Effector memory CD8-positive, alpha-beta T cell (primary cell): ENCODE data around the gene GABRD.

Experiments used
- ATAC-seq: fragments of 150-1000 bp; cut with Tn5 transposase; replicated peaks from 2 replicates; pipeline ENCODE4 v1.10.0; 2021; ENCODE audit warnings: mild to moderate bottlenecking, moderate library complexity
- DNase-seq, 3 experiments: peaks; one replicate each; pipeline ENCODE4 v3.0.0; 2021
- H3K27ac Mint-ChIP-seq, 2 donors: one replicate each; pipeline ENCODE4 v1.8.0; 2022; ENCODE audit warnings: mild to moderate bottlenecking in 2 of 2, mixed read lengths in 2 of 2, moderate library complexity in 2 of 2
- H3K27me3 Mint-ChIP-seq, 2 donors: one replicate each; pipeline ENCODE4 v1.8.0; 2022; ENCODE audit warnings: mixed read lengths in 2 of 2
- H3K36me3 Mint-ChIP-seq: one replicate; pipeline ENCODE4 v1.8.0; 2022; ENCODE audit warnings: mild to moderate bottlenecking, moderate library complexity, mixed read lengths; ENCODE audit not compliant: insufficient read depth
- H3K4me1 Mint-ChIP-seq, 2 donors: one replicate each; pipeline ENCODE4 v1.8.0; 2022; ENCODE audit warnings: low read depth in 2 of 2, mixed read lengths in 2 of 2
- H3K4me3 Mint-ChIP-seq, 2 donors: one replicate each; pipeline ENCODE4 v1.8.0; 2022; ENCODE audit warnings: mild to moderate bottlenecking in 2 of 2, mixed read lengths in 2 of 2, moderate library complexity in 2 of 2
- H3K9me3 Mint-ChIP-seq, 2 donors: one replicate each; pipeline ENCODE4 v1.8.0; 2022; ENCODE audit warnings: mixed read lengths in 2 of 2

Gene GABRD

DNA sequence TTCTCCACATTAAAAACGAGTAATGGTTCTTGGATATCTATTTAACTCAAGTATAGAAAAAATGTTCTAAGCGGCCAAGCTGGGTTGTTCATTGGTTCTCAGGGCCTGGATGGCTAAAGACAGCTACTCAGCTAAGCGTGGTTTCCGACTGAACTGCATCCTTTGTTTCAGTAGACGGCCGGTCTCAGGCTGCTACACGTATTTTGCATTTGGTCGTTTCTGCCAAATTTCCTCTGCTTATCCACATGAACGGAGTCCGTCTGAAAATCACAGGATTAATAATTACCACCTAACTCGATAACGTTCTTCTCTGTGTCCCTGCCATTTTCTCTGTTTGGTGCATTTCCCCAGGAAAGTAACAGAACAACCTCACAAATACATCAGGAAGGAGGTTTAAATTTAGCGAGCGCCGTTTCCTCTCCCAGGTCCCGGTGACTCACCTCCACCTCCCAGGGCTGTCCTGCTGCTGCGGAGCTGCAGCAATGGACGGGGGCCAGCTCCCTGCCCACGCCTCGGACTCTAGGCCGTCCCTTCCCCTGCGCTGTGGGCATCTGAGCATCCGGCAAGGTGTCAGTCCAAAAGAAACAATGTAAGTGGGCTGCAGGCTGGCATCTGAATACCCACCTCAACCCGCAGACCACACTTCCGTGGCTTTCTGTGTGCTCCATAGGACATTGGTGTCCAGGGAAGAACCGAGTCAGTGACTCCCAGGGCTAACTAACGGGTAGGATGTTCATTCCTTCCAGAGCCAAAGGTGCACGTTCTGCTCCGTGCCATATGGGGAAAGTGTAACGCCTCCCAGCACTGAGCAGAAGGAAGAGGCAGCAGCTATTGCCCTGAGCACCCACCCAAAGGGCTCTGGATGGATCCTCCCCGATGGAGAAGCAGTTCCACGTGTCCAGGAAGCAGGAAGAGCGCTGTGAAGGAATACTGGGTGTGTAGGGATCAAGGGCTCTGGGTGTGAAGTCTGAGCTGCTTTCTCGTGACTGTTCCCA, 4.1 kb upstream of the GABRD start:
- DNase-seq (no peak), ATAC-seq (no peak)
- no peaks in the 10 kb centered on the region for H3K9me3 Mint-ChIP-seq
- H3K27me3 Mint-ChIP-seq: peaks cover 52 to 70% of the 10 kb centered on the region in 2 donors
- peaks cover 3% of the 10 kb centered on the region for H3K36me3 Mint-ChIP-seq
- H3K4me3 Mint-ChIP-seq: no peak overlapping the region
- H3K4me1 Mint-ChIP-seq: peaks cover 3 to 5% of the 10 kb centered on the region in 2 donors
- no peak overlapping the region for H3K27ac Mint-ChIP-seq

DNA sequence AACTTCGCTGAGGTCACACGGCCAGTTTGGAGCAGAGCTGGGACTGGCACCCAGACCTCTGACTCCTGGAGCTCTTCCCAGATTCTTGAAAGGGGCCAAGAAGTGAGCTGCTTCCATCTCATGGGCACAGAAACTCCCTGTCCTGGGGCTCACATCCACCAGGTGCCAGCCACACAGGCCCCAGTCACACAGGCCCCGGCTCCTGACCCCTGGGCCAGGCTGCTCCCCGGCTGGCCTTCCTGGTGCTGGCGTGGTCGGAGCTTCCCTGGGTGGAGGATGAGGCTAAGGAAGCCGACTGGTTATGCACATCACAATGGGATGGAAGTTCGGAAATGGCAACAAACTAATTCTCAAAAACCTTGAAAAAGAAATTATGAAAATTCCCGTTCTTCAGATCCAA, 3.0 kb upstream of the GABRD start:
- no peak for DNase-seq
- ATAC-seq: no peak
- no peak overlapping the region for H3K27ac Mint-ChIP-seq
- H3K9me3 Mint-ChIP-seq: no peaks in the 10 kb centered on the region
- H3K27me3 Mint-ChIP-seq: peaks cover 63 to 80% of the 10 kb centered on the region in 2 donors
- H3K4me3 Mint-ChIP-seq: no peak overlapping the region
- peaks cover 5 to 7% of the 10 kb centered on the region in 2 donors for H3K4me1 Mint-ChIP-seq
- H3K36me3 Mint-ChIP-seq: peaks cover 3% of the 10 kb centered on the region

DNA sequence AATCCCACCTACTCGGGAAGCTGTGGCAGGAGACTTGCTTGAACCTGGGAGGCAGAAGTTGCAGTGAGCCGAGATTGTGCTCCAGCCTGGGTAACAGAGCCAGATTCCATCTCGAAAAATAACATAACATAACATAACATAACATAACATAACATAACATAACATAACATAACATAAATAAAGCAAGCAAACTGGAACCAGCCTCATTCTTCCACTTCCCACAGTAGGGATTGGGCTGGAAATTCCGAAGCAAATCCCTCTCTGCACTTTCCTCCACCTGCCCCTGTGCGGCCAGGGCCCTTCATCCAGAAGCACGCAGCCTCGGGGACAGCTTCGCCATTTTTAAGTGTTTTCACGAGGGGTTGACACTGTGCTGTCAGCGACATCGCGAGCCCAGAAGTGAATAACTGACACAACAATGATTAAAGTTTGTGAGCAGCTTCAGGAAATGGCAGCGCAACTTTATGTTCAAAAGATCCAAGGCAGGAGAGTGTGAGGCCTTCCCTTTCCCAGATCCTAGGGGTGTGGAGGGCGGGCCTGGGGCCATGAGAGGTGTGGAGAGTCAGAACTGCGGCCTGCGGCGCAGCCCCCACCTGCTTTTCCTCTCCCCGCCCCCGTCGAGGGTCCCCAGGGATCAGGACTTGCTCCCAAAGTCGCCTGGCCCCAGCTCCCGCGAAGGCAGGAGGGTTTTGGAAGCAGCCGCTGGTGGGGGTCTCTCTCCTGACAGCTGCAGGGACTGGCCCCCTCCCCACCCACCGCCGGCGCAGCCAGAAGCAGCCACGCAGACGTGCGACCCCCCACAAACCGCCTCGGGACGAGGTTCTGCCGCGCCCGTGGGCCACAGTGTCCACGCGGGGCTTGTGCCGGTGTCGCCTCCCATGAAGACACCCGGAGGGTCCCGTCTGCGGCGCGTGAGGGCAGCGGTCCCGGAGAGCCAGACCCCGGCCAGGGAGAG, 651 bp upstream of the GABRD start:
- Mint-ChIP-seq H3K4me1 (peaks cover 5 to 7% of the 10 kb centered on the region in 2 donors), H3K36me3 (peaks cover 3% of the 10 kb centered on the region), H3K27ac (peak overlapping the region in 1 of 2 donors; percentile 36), H3K4me3 (peak overlapping the region; percentile 54 to 65), H3K9me3 (no peaks in the 10 kb centered on the region), H3K27me3 (peaks cover 85 to 93% of the 10 kb centered on the region in 2 donors)
- no peak for DNase-seq
- no peak for ATAC-seq

DNA sequence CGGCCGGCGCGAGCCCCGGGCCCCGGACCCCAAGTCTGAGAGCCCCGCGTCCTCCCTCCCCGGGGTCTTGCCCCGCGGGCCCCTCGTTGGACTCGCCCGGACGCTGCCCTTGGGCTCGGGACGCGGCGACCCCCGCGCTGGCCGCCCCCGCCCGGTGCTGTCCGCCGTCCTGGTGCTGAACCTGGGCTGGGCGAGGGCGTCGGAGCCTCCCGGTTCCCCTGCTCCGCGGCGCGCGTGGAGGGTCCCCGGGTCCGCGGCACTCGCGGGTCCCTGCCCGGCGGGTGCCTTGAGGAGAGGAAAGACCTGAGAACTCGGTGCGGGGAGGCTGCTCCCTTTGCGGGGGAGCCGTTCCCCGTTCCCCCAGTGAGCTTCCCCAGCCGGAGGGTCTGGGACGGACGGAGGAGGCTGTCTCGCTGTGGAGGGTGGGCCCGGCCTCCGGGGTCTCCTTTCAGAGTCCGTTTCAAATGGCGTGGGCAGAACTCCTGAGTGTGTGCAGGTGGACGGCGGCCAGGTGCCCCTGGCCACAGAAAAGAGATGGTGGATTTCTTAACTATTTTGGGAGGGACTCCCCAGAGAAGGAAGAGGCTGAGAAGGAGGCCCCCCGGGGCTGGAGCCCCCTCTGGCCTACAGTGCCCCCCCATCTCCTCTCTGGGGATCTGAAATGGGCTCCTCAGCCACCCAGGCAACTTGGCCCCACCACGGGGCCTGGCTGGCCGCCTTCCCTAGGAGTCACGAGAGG, 595 bp downstream of the GABRD start:
- H3K27me3 Mint-ChIP-seq: peaks cover 84 to 91% of the 10 kb centered on the region in 2 donors
- no peak overlapping the region for H3K4me3 Mint-ChIP-seq
- ATAC-seq (peak; percentile 21), DNase-seq (no peak)
- peaks cover 5 to 7% of the 10 kb centered on the region in 2 donors for H3K4me1 Mint-ChIP-seq
- H3K36me3 Mint-ChIP-seq: peaks cover 3% of the 10 kb centered on the region
- H3K27ac Mint-ChIP-seq: no peak overlapping the region
- no peaks in the 10 kb centered on the region for H3K9me3 Mint-ChIP-seq

DNA sequence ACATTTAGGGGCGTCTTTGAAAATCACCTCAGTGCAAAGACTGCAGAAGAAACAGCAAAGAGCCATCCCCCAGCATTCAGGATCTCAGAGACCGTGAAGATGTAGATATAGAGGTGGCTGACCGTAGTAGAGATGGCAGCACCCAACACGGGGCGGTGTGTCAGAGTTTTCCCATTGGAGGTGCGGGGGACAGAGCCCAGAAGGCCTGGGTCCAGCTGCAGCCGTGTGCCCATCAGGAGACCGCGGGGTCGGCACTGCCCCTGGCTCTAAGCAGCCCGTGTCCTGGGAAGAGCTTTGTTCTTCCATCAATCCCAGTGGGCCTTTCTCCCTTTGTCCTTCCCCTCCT, 1.1 kb downstream of the GABRD start:
- Mint-ChIP-seq H3K36me3 (peaks cover 3% of the 10 kb centered on the region), H3K27ac (no peak overlapping the region), H3K4me1 (peaks cover 5 to 7% of the 10 kb centered on the region in 2 donors), H3K27me3 (peaks cover 79 to 86% of the 10 kb centered on the region in 2 donors), H3K9me3 (no peaks in the 10 kb centered on the region), H3K4me3 (no peak overlapping the region)
- no peak for DNase-seq
- ATAC-seq: no peak

DNA sequence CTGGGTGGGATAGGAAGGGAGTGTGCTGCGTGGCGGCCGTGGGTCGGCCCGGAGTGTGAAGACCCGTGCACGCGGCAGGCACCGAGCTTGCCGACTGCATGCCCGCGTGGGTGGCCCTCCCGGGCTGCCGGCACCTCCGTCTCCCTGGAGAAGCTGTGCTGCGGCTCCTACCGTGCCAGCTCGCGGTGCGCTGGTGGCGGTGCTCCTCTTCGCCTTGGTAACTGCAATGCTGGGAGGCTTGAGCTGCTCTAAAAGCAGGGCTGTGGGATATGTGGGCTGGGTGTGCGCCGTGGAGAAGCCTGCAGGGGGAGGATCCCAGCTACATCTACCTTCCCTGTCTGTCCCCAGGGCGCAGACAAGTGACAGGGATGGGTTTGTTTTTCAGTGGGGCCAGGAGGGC, 2.4 kb downstream of the GABRD start:
- Mint-ChIP-seq H3K4me1 (peaks cover 5 to 7% of the 10 kb centered on the region in 2 donors), H3K4me3 (peak overlapping the region in 1 of 2 donors; percentile 56), H3K27ac (no peak overlapping the region), H3K9me3 (no peaks in the 10 kb centered on the region), H3K36me3 (no peaks in the 10 kb centered on the region), H3K27me3 (peaks cover 66 to 73% of the 10 kb centered on the region in 2 donors)
- DNase-seq: no peak
- ATAC-seq: no peak

DNA sequence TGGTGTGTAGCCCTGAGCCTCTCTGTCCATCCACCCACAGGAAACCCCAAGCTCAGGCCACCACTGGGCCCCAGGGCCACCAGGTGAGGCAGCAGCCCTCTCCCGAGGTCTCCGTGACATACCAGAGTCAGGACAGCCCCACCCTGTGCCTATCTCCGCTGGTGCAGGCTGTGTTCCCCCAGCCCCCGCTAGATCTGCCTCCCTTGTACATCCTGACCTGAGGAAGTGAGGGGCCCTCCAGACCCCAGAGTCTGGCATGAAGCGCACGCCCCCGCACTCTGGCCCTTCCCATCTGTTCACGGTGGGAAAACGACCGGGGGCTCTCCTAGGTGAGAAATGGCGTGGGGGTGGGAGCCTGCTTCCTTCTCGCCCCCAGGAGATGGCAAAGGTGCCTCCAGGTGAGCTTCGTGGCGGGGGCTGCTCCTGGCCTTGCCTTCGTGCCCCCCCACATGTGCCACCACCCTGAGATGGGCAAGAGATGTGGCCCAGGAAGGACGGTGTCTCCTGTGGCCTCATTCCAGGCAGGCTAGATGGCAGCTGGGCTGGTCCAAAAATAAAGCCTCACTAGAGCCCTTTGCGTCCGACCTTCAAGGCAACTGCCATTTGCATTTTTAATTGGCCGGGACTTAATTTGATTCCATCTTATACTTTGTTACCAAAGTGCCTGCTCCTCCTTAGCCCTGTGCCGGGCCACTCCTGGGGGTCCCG, 3.1 kb downstream of the GABRD start:
- Mint-ChIP-seq H3K9me3 (no peaks in the 10 kb centered on the region), H3K27me3 (peaks cover 60 to 67% of the 10 kb centered on the region in 2 donors), H3K4me3 (no peak overlapping the region), H3K36me3 (no peaks in the 10 kb centered on the region), H3K27ac (no peak overlapping the region), H3K4me1 (peaks cover 5 to 7% of the 10 kb centered on the region in 2 donors)
- no peak for DNase-seq
- ATAC-seq: no peak

DNA sequence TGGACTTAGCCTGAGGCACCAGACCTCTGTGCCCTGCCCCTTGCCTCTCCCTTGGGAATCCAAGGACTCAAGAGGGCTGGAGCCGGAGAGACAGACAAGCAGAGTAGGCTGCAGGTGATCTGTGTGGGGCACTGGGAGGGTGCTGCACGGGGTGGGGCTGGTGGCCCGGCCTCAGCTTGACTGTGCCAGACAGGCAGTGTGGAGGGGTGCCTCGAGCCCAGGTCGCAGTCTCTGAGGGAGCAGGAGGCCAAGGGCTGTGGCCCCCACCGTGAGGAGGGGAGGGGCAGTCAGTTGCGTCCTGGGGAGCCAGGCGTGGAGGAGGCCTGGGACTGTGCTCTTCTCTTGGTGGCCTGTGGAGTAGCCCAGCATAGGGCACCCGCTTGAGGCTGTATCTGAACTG, 4.0 kb downstream of the GABRD start:
- Mint-ChIP-seq H3K4me3 (no peak overlapping the region), H3K4me1 (peaks cover 5 to 7% of the 10 kb centered on the region in 2 donors), H3K36me3 (no peaks in the 10 kb centered on the region), H3K9me3 (no peaks in the 10 kb centered on the region), H3K27me3 (peaks cover 50 to 57% of the 10 kb centered on the region in 2 donors), H3K27ac (no peak overlapping the region)
- no peak for DNase-seq
- ATAC-seq: no peak

DNA sequence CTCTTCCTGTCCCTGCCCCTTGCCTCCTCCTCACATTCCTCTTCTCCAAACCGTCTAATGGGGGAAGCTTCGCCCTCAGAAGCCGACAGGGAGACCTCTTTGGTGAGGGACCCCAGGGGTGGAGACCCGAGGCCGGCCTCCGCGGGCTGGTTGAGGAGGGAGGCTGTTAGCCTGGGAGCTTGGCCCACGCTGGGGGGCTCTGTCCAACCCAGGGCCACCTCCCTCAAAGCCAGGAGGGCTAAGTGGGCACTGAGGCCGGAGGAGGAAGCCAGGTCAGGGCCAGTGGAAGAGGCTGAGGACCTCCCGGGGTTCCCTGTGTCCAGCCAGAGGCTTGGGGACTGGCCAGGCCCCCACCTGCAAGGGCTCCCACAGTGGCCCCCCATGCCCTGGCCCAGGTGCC, 5.3 kb downstream of the GABRD start:
- ATAC-seq (no peak), DNase-seq (no peak)
- no peaks in the 10 kb centered on the region for H3K9me3 Mint-ChIP-seq
- H3K27me3 Mint-ChIP-seq: peaks cover 44 to 49% of the 10 kb centered on the region in 2 donors
- H3K4me1 Mint-ChIP-seq: peaks cover 0 to 4% of the 10 kb centered on the region in 2 donors
- no peak overlapping the region for H3K4me3 Mint-ChIP-seq
- no peaks in the 10 kb centered on the region for H3K36me3 Mint-ChIP-seq
- H3K27ac Mint-ChIP-seq: no peak overlapping the region

DNA sequence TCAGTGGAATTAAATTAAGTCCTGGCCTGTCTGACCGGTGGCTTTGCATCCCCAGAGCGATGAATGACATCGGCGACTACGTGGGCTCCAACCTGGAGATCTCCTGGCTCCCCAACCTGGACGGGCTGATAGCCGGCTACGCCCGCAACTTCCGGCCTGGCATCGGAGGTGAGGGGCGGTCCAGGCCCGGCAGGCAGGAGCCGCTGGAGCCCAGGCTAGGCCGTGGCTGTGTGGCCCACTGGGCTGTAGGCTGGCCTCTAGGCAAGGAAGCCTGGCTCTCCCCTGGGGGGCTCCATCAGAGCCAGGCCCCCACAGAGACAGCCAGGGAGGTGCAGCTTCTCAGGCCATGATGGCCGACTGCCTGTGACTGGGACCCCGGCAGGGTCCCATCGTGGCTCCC, 5.7 kb downstream of the GABRD start:
- H3K27ac Mint-ChIP-seq: no peak overlapping the region
- ATAC-seq (no peak), DNase-seq (no peak)
- peaks cover 0 to 4% of the 10 kb centered on the region in 2 donors for H3K4me1 Mint-ChIP-seq
- no peaks in the 10 kb centered on the region for H3K36me3 Mint-ChIP-seq
- H3K4me3 Mint-ChIP-seq: no peak overlapping the region
- peaks cover 43 to 46% of the 10 kb centered on the region in 2 donors for H3K27me3 Mint-ChIP-seq
- no peaks in the 10 kb centered on the region for H3K9me3 Mint-ChIP-seq

DNA sequence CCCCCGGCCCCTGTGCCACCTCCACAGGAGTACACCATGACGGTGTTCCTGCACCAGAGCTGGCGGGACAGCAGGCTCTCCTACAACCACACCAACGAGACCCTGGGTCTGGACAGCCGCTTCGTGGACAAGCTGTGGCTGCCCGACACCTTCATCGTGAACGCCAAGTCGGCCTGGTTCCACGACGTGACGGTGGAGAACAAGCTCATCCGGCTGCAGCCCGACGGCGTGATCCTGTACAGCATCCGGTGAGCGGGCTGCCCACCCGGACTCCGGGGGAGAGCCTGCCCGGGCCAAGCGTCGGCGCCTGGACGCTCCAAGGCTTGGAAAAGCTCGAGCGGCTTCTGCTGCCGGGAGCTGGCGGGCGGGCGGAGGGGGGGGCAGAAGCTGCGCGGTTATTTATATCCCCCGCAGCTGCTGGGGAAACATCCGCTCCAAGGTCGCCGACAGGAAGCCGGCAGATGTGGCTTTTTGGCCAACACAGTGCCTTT, 6.4 kb downstream of the GABRD start:
- H3K4me3 Mint-ChIP-seq: peak overlapping the region in 1 of 2 donors; percentile 25
- peak; percentile 42 for ATAC-seq
- peaks cover 36 to 43% of the 10 kb centered on the region in 2 donors for H3K27me3 Mint-ChIP-seq
- no peak overlapping the region for H3K27ac Mint-ChIP-seq
- H3K36me3 Mint-ChIP-seq: no peaks in the 10 kb centered on the region
- peaks cover 0 to 4% of the 10 kb centered on the region in 2 donors for H3K4me1 Mint-ChIP-seq
- H3K9me3 Mint-ChIP-seq: no peaks in the 10 kb centered on the region
- no peak for DNase-seq

DNA sequence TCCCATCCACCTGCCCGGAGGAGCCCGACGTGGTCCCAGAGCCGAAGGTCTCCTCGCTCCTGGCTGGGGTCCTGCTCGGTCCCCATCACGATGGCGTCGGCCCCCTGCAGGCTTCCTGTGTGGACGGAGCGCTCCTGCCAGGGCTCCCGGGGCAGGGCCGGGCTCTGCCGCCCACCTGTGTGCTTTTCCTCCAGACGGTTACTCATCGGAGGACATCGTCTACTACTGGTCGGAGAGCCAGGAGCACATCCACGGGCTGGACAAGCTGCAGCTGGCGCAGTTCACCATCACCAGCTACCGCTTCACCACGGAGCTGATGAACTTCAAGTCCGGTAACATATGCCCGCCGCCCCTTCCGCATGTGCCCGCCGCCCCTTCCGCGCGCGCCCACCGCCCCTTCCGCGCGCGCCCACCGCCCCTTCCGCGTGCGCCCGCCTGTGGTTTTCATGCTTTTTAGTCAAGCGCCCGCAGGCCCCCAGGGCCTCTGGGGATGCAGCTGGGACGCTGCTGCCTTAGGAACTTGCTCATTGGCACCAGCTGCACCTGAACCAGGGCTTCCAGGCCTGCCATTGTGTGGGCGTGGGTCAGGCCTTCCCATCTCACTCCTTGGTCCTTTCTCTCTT, 8.9 kb downstream of the GABRD start:
- H3K4me3 Mint-ChIP-seq: no peak overlapping the region

More for the DNA sequence above, 8.9 kb downstream of the GABRD start:
- H3K27me3 Mint-ChIP-seq: peaks cover 12 to 32% of the 10 kb centered on the region in 2 donors
- H3K4me1 Mint-ChIP-seq: no peaks in the 10 kb centered on the region
- no peak overlapping the region for H3K27ac Mint-ChIP-seq
- ATAC-seq: no peak
- H3K9me3 Mint-ChIP-seq: no peaks in the 10 kb centered on the region
- no peaks in the 10 kb centered on the region for H3K36me3 Mint-ChIP-seq
- DNase-seq: no peak
